Hepatocyte (in vitro differentiated cells): Measurements from ENCODE around the gene SEMA3A.

Experiments used
- EZH2 ChIP-seq: fragments of 200-600 bp; sonication (generic); IDR thresholded peaks from 2 replicates; pipeline ENCODE4 v1.6.1; 2016; ENCODE audit warnings: antibody characterized with exemption, mild to moderate bottlenecking, borderline replicate concordance
- EZH2phosphoT487 ChIP-seq: fragments of 200-600 bp; sonication (generic); IDR thresholded peaks from one replicate; pipeline ENCODE4 v1.6.1; 2018; ENCODE audit warnings: antibody characterized with exemption, mild to moderate bottlenecking, low read depth, moderate library complexity; ENCODE audit not compliant: unreplicated experiment, severe bottlenecking
- TF ChIP-seq, protein P1 (sequence below): fragments of 200-600 bp; sonication (generic); IDR thresholded peaks from 2 replicates; pipeline ENCODE4 v1.5.1; 2016; ENCODE audit warnings: antibody characterized with exemption, mild to moderate bottlenecking; ENCODE audit not compliant: poor library complexity

DNA sequence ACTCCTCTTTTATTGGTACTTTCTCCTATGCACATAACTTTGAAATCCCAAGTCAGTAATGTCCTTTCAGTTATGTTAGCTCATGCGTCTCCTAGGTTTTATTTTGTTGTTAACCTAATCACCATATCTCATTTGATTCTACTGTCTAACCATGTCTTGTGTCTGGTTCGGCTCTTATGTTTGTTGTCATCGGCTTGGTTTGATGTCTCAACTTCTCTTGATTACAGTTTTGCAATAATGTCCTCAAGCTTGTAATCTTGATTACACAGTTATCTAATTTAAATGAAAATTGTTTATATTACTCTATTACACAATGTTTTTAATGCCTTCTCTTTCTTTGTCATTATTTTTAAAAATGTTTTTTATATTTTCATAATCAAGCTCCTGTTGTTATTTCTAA, 35.9 kb upstream of the SEMA3A start:
- TF ChIP-seq, protein P1, sequence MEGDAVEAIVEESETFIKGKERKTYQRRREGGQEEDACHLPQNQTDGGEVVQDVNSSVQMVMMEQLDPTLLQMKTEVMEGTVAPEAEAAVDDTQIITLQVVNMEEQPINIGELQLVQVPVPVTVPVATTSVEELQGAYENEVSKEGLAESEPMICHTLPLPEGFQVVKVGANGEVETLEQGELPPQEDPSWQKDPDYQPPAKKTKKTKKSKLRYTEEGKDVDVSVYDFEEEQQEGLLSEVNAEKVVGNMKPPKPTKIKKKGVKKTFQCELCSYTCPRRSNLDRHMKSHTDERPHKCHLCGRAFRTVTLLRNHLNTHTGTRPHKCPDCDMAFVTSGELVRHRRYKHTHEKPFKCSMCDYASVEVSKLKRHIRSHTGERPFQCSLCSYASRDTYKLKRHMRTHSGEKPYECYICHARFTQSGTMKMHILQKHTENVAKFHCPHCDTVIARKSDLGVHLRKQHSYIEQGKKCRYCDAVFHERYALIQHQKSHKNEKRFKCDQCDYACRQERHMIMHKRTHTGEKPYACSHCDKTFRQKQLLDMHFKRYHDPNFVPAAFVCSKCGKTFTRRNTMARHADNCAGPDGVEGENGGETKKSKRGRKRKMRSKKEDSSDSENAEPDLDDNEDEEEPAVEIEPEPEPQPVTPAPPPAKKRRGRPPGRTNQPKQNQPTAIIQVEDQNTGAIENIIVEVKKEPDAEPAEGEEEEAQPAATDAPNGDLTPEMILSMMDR: no peak
- TF ChIP-seq EZH2 (no peak), EZH2phosphoT487 (no peak)
